Right lobe of liver (tissue), 4 donors: Measurements from ENCODE around the gene CD226.

Experiments
- CTCF ChIP-seq, 4 donors: fragments of 200-600 bp in 3 of 4; fragments of 450-650 bp in 1 of 4; IDR thresholded peaks; one replicate each; pipeline versions ENCODE4 v1.5.1 to v1.8.0; 2016 to 2022; ENCODE audit warnings: antibody characterized with exemption in 4 of 4, mild to moderate bottlenecking in 2 of 4
- POLR2A ChIP-seq: fragments of 450-650 bp; IDR thresholded peaks from one replicate; pipeline ENCODE4 v1.6.1; 2017; ENCODE audit warnings: antibody characterized with exemption, mild to moderate bottlenecking
- donor health status: DM: no; HTN: no; CAD: no.
- donor health status: DM: no; HTN: no; CAD: no.
- donor health status: DM: no; HTN: yes; CAD: no.

- TF ChIP-seq CTCF (IDR thresholded peaks at IDR 0.05) = no peak
- no peak for TF ChIP-seq POLR2A
Observed at GRCh38 chr18:69889009-69889408, 58.7 kb downstream of the CD226 start.
